AG20443 (cell line): ENCODE results near the gene MAP7.
"Not testable (repeated sequence)": the region's sequence is repeated elsewhere in the genome, so short reads cannot be mapped to it uniquely, and the experiment has no call there.

Experiments used
- DNase-seq: peaks from one replicate; pipeline ENCODE4 v3.0.0; 2012; ENCODE audit warnings: low spot score, mixed read lengths

MAP7 gene

GRCh38 chr6:136334465-136334846, 215.8 kb downstream of the MAP7 start:
- no peak for DNase-seq

DNA sequence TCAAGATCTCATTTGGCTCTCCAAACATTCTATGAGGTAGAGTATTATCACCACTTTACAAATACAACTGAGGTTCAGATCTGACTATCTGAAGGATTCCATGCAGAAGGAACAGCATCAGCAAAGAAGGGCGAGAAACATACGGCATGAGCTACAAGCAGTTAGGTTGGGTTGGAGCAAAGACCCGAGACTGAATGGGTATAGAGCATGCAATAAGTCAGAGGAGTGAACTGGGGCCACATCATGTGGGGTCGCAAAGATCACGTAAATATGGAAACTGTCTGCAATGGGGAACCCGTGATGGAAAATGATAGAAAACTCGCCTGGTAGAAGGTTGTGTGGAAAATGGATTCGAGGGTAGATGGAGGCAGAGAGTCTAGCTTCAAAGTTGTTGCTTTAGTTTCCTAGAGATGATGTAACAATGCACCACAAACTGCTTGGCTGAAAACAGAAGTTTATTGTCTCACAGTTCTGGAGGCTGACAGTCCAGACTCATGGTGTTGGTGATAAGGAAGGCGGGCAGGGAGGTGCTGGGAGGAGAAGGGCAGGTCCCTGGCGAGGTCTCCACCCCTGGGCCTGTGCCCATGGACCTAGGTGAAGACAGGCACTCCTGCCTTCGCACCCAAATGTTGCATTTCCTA, 216.3 kb downstream of the MAP7 start:
- no peak for DNase-seq

DNA sequence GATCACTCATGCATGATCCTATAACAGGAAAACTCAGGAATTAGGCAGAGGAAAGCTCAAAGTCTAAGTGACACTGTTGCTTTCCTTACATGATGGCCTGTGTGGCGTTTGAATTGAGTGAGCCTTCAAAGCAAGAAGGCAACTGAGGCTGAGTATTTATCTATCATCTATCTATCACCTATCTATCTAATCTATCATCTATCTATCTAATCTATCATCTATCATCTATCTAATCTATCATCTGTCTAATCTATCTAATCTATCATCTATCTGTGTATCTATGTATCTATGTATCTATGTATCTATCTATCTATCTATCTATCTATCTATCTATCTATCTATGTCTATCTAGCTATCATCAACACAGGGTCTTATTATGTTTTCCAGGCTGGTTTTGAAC, 218.8 kb downstream of the MAP7 start:
- no peak for DNase-seq

- no peak for DNase-seq
Observed at GRCh38 chr6:136330634-136331033, 219.6 kb downstream of the MAP7 start.

- DNase-seq, result no peak
Observed at GRCh38 chr6:136326038-136326553, 224.1 kb downstream of the MAP7 start.

- no peak for DNase-seq
Observed at GRCh38 chr6:136324686-136325380, 225.4 kb downstream of the MAP7 start.

GRCh38 chr6:136323431-136324112, 226.7 kb downstream of the MAP7 start:
- peak; percentile 50 for DNase-seq

- DNase-seq, result no peak
Observed at GRCh38 chr6:136319732-136320131, 230.5 kb downstream of the MAP7 start.

DNA sequence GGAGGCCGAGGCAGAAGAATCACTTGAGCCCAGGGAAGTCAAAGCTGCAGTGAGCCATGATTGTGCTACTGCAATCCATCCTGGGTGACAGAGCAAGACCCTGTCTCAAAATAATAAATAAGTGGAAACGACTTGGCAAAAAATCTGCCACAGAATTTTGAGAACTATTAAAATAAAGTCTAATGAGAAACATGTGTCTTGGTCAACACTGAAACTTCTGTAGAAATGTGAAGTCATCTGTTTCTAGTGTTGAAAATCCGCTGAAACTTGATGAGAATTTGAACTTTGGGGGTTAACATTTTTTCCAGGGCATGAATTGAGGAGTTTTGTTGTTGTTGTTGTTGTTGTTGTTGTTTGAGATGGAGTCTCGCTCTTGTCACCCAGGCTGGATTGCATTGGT, 231.5 kb downstream of the MAP7 start:
- DNase-seq, result no peak

DNA sequence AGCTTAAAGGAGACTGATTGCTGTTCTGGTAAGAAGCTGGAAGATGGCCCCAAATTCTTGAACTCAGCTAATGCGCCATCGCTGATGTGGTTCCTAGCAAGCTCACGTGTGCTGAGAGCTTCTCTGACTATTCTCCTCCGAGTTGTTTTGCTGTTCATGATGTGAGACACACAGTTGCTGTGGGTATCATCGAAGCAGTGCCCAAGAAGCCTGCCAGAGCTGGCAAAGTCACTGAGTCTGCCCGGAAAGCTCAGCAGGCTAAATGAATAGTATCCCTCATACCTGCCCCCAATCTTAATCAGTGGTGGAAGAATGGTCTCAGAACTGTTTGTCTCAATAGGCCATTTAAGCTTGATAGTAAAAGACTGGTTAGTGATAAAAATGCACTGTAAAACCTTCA, 232.3 kb downstream of the MAP7 start:
- DNase-seq, result no peak

DNA sequence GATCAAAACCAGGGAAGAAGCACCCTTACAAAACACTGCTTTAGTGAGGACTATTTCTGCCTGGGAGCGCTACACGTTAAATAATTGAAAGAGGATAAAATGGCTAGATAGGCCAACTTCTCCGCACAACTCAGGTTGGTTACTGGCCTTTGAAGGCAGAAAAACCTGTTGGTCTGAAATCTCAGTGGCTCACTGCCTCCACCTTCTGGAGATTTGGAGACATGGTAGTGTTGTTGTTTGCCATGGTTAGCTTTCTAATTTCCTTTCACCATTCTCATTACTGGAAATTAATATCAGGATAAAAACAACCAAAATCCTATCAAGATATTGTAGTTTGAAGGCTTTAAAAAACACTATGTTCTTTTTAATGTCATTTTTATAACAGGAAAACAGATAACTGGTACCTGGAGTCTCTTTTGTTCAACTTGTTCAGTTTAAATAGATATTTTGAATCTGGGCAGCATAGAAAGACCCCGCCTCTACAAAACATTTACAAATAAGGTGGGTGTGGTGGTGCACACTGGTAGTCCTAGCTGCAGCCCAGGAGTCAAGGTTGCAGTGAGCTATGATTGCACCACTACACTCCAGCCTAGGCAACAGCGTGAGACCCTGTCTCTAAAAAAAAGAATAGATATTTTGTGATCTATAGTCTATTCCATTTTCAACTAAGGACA, 233.1 kb downstream of the MAP7 start:
- DNase-seq, result peak; percentile 72

GRCh38 chr6:136315594-136315993, 234.6 kb downstream of the MAP7 start:
- DNase-seq, result no peak

DNA sequence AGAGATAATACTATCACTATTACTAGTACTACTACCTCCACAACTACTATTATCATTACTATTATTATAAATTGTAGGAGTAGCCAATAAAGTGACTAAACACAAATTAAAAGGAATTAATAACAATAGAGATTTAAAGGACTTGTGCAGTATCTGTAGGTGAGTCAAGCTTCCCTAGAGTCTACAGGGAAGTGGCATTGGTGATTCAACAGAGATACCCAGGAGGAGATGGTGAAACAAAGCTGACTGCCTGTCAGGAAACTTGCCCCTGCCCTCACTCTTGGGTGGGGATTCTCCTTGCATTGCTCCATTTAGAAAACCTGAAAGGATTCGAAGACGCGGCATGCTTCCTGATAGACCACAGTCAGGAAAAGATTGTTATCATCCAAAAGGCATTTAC, 237.2 kb downstream of the MAP7 start:
- no peak for DNase-seq

DNA sequence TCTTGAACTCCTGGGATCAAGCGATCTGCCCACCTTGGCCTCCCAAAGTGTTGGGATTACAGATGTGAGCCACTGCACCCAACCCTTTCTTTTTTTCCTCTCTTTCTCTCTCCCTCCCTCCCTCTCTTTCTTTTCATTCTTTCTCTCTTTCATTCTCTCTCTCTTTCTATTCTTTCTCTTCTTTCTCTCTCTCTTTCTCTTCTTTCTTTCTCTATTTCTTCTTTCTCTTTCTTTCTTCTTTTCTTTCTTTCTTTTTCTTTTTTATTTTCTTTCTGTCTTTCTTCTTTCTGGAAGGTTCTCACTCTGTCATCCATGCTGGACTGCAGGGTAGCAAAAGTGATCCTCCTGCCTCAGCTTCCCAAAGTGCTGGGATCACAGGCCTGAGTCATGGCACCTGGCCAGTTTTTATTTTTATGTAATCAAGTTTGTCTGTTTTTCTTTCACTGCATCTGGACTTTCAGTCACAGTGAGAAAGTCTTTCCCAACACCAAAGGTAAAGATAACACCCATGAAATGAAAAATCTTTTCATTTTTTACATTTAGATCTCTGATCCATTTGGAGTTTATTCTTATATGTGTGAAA, 240.4 kb downstream of the MAP7 start:
- DNase-seq, result no peak

DNA sequence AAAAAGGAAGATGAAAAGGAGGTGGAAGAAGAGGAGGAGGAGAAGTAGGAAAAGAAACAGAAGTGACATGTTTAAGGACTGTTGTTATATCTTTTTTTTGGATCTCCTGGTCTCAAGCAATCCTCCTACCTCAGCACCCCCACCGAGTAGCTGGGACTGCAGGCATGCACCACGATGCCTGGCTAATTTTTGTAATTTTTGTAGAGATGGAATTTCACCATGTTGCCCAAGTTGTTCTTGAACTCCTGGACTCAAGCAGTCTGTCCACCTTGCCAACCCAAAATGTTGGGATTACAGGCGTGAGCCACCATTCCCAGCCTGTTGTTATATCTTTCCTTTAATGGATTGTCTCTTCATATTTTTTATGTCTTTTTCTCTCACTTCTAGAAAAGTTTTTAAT, 241.1 kb downstream of the MAP7 start:
- no peak for DNase-seq

DNA sequence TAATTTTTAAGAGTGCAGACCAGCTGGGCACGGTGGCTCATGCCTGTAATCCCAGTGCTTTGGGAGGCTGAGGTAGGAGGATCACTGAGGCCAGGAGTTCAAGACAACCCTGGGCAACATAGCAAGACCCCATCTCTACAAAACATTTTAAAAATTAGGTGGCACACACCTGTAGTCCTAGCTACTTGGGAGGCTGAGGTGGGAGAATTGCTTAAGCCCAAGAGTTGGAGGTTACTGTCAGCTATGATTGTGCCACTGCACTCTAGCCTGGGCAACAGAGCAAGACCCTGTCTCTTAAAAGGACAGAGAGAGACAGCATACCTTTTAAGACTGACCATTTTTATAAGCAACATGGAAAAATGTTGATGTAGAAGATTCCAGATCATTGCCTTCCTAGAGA, 241.8 kb downstream of the MAP7 start:
- not testable (repeated sequence) for DNase-seq

DNA sequence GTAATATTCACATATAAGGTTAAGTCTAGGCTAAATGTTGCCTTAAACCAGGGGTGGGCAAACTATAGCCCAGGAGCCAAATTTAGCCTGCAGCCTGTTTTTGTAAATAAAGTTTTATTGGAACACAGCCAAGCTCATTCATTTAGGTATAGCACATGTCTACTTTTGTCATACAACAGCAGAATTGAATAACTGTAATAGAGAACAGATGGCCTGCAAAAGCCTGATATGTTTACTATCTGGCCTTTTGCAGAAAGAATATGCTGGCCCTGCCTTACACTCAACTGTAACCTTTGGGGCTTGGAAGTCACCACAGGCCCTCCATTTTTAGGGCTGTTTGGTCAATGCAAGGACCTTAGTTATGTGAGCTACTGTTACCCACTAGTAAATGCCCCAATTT, 242.9 kb downstream of the MAP7 start:
- no peak for DNase-seq

GRCh38 chr6:136306466-136306865, 243.8 kb downstream of the MAP7 start:
- no peak for DNase-seq

DNA sequence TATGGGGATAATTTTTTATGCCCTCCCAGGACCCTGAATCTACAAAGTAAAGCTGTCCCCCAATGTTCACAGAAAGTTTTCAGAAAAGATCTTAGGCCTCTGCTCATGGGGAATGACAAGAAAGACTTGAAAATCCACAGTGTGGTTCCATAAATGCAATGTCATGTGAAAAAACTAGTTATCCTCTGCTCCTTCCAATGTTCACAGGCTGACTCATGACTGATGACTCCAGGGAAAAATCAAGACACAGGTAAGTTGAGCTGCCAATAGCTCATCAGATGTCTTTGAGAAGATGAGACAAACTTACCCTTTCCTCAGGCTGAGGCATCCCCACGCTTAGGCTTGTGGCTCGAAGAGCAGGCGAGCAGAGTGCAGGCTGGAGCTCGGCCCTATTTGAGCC, 245.8 kb downstream of the MAP7 start:
- no peak for DNase-seq

GRCh38 chr6:136303516-136303915, 246.7 kb downstream of the MAP7 start:
- no peak for DNase-seq

GRCh38 chr6:136294621-136295020, 255.6 kb downstream of the MAP7 start:
- DNase-seq, result no peak
